ENCODE results near the gene CDC6. TPM values are rescaled to one million over a fixed set of nuclear protein-coding genes. Genes with fewer than 3 reads are reported as not detected.
A peak's percentile ranks its signal among the peaks of the same experiment; 100 is the strongest.

The CDC6 gene
- total RNA-seq, 4 donors from 2014 or later: 0.54 to 2.2 (median 1.2) TPM; not detected in 1

DNA sequence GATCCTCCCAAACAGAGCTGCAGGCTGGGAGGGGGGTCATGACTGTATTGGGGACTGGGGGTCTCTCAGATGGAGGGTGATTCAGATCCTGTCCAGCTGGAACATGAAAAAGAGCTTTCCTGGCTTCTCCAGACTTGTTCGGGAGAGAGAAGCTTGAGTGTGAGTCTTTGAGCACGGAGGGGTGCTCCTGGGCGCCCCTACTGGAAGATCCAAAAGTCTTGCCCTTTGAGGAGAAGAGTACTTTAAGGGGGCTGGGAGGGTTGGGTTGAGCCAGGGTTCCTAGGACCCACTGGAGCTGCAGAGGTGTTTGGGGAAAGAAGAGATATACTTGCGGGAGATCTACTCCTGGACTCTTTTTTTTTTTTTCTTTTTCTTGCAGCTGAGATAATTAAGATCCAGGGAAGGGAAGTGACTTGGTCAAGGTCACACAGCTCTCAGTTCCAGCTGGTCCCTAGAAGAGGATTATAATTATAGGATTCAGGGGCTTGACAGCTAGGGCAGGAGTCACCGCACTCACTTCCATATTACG, 29.7 kb downstream of the CDC6 start:
- no peak for TF ChIP-seq POLR2AphosphoS5 (IDR thresholded peaks at IDR 0.05)
- TF ChIP-seq, protein P1, sequence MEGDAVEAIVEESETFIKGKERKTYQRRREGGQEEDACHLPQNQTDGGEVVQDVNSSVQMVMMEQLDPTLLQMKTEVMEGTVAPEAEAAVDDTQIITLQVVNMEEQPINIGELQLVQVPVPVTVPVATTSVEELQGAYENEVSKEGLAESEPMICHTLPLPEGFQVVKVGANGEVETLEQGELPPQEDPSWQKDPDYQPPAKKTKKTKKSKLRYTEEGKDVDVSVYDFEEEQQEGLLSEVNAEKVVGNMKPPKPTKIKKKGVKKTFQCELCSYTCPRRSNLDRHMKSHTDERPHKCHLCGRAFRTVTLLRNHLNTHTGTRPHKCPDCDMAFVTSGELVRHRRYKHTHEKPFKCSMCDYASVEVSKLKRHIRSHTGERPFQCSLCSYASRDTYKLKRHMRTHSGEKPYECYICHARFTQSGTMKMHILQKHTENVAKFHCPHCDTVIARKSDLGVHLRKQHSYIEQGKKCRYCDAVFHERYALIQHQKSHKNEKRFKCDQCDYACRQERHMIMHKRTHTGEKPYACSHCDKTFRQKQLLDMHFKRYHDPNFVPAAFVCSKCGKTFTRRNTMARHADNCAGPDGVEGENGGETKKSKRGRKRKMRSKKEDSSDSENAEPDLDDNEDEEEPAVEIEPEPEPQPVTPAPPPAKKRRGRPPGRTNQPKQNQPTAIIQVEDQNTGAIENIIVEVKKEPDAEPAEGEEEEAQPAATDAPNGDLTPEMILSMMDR (IDR thresholded peaks at IDR 0.05): peak in 3 of 4 experiments; percentile 30 to 59 (median 47)
- ATAC-seq: no peak
- H3K4me1 ChIP-seq: peaks cover 3 to 95% (median 73%) of the 10 kb centered on the region in 3 donors

DNA sequence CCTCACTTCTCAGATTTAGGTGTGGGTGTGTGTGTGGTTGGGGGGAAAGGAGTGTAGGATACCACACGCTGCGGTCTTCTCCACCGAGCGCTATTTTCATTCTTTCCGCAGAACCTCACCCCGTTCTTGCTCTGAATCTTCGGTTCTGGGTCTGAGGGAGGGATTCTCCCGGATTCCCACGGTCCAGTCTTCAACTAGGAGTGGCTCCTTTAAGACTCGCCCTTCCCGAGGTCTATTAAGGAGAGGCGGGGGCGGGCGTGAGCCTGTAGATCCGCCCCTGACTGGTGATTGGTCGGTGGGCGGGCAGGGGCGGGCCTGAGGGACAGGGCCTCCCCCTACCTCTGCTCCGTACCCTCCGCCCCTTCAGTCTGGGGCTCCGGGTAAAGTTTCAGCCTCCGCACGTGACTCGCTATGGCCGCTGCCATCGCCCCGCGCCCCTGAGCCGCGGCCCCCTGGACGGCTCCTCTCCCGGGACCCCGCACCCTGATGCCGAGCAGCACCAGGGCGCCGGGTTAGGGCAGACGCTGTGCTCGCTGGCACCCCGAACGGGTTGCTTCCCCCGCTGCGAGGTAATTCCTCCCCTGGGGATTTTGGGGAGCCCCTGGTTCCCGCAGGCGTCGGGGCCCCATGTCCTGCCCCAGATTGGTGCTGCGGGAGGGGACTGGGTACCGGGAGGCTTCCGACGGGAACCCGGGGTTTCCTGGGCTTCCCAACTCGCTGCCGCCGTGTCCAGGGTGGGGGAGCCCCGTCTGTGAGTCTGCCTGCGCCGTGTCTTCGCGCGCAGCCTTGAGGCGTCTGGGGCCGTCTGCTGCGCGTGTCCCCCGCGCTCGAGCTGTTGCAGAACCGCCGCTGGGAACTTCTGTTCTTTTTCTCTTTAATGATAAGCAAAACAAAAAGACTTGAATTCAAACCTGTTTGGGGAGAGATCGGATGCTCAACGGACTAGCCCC, 30.5 kb downstream of the CDC6 start:
- WGBS, 2 donors (ENCODE audit: low coverage in 1 of 2): 0 to 2% methylated on average over 7 to 13 of the region's 70 CpGs
- ATAC-seq: peak; percentile 93
- Histone ChIP-seq H3K27me3 (no peaks in the 10 kb centered on the region), H3K27ac (peak overlapping the region; percentile 79 to 97 (median 91)), H3K4me1 (peaks cover 3 to 95% (median 73%) of the 10 kb centered on the region in 3 donors), H3K36me3 (no peaks in the 10 kb centered on the region), H3K9me3 (no peaks in the 10 kb centered on the region), H3K4me3 (peak overlapping the region; percentile 67 to 98)
- TF ChIP-seq EP300 (IDR thresholded peaks at IDR 0.05) (no peak), POLR2A (IDR thresholded peaks at IDR 0.05) (peak; percentile 56 to 57), POLR2AphosphoS5 (IDR thresholded peaks at IDR 0.05) (peak; percentile 79)

More for the DNA sequence above, 29.7 kb downstream of the CDC6 start:
- H3K4me3 ChIP-seq: peak overlapping the region; percentile 67 to 98
- no peaks in the 10 kb centered on the region for H3K27me3 ChIP-seq
- no peaks in the 10 kb centered on the region for H3K9me3 ChIP-seq
- peak overlapping the region; percentile 61 to 97 (median 91) for H3K27ac ChIP-seq
- WGBS, 2 donors (ENCODE audit: low coverage in 1 of 2): 0 to 7% methylated on average over 2 to 5 of the region's 6 CpGs
- no peaks in the 10 kb centered on the region for H3K36me3 ChIP-seq

DNA sequence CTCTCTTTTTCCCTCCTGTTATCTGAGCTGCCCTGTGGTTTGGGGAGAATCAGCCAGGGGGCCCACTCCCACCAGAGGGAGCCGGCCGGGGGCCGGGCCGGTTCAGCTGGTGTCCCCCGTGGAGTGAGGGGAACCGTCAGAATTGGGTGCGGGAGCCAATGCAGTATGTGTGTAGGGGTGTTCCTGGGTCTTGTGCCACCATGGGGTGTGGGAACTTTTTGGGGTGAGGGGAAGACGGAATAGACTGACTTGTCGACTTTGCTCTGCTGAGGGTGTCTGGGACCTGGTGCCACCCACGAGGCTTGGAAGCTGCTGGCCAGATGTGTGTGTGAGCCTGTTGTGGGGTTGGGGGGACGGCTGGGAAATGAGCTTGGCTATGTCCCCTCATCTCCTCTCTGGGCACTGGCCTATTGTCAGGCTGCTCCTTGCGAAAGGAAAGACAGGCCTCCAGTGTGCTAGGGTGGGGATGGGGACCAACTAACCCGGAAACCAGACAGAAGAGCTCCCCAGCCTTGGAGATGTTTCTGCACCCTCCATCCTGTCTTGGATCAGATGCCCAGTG, 31.2 kb downstream of the CDC6 start:
- Histone ChIP-seq H3K4me1 (peaks cover 6 to 95% (median 74%) of the 10 kb centered on the region in 3 donors), H3K9me3 (no peaks in the 10 kb centered on the region), H3K27me3 (no peaks in the 10 kb centered on the region), H3K4me3 (peak overlapping the region; percentile 67 to 98), H3K27ac (peak overlapping the region; percentile 79 to 97 (median 91)), H3K36me3 (no peaks in the 10 kb centered on the region)
- no peak for ATAC-seq
- no peak for TF ChIP-seq POLR2AphosphoS5 (IDR thresholded peaks at IDR 0.05)
- TF ChIP-seq, protein P1 (IDR thresholded peaks at IDR 0.05): peak in 2 of 4 experiments; percentile 30 to 47
- WGBS, 2 donors (ENCODE audit: low coverage in 1 of 2): 14% methylated on average over 3 of the region's 13 CpGs; no CpG with 5 or more reads in 1 of the 2 donors

DNA sequence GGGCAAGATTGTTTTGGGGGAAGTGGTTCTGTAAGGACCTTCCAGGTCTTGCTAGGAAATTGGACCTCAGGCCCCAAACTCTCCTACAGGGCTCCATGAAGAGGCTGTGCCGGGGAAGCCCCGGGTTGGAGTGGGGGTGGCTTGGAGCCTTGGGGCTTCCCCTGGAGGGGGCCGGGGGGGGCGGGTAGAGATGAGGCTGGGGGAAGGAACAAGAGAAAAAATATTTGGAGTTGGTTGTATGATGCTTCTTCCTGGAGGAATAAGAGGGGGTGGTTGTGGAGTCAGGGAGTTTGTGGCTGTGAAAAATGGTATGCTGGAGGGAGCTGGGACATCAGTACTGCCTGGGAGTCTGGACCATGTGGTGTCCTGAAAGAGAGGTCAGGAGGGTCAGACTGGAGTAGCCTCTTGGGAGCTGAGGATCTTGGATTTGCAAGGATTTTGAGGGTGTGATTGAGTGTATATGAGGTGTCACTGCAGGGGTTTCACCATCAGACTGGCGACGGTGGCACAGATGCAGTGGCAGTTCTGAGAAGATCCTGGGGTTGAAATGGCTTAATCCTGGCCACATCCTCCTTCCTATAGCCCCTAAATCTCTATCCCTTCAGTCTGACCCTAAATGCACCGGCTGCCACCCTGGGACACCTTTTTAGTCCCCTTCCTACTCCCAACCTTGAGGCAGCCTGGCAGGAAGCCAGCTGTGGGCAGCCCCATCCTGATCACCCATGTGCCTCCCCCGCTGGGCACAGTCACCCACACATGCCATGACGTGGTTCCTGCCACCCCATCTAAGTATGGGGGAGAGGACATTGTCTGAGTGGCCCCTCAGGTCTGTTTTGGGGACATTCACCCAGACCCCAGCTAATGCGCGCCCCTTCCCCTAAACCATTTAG, 32.2 kb downstream of the CDC6 start:
- no peaks in the 10 kb centered on the region for H3K9me3 ChIP-seq
- 38% methylated on average over 4 of the region's 11 CpGs; no CpG with 5 or more reads in 1 of the 2 donors for WGBS, 2 donors (ENCODE audit: low coverage in 1 of 2)
- no peaks in the 10 kb centered on the region for H3K36me3 ChIP-seq
- H3K4me3 ChIP-seq: peak overlapping the region in 1 of 2 donors; percentile 98
- TF ChIP-seq POLR2AphosphoS5 (IDR thresholded peaks at IDR 0.05) (no peak), POLR2A (IDR thresholded peaks at IDR 0.05) (no peak), EP300 (IDR thresholded peaks at IDR 0.05) (no peak)
- TF ChIP-seq, protein P1 (IDR thresholded peaks at IDR 0.05): no peak
- peak overlapping the region; percentile 51 to 97 (median 91) for H3K27ac ChIP-seq
- H3K4me1 ChIP-seq: peaks cover 6 to 95% (median 75%) of the 10 kb centered on the region in 3 donors
- ATAC-seq: no peak
- no peaks in the 10 kb centered on the region for H3K27me3 ChIP-seq

Data from gastroesophageal sphincter (tissue), 4 donors.